Panc1 (cell line): Measurements from ENCODE around the gene ITGB2.

ENCODE experiments used
- CTCF ChIP-seq: fragments of 450-650 bp; IDR thresholded peaks from 2 replicates; pipeline ENCODE4 v1.5.1; 2017; ENCODE audit warnings: mild to moderate bottlenecking
- POLR2AphosphoS5 ChIP-seq: IDR thresholded peaks from 2 replicates; pipeline ENCODE4 v1.6.1; 2012; ENCODE audit warnings: mild to moderate bottlenecking, low read depth, low read length, moderate library complexity
- REST ChIP-seq, 2 experiments: IDR thresholded peaks; 2 replicates each; pipeline ENCODE4 v1.6.1; 2011 to 2012; ENCODE audit warnings: low read depth in 2 of 2, control low read depth in 1 of 2, low read length in 1 of 2, mild to moderate bottlenecking in 1 of 2, moderate library complexity in 1 of 2; ENCODE audit not compliant: insufficient read depth in 1 of 2

GRCh38 chr21:44846485-44847260, 74.0 kb downstream of the ITGB2 start:
- TF ChIP-seq POLR2AphosphoS5 (no peak), CTCF (no peak), REST (IDR thresholded peaks at IDR 0.05; ENCODE audit: insufficient read depth in 1 of 2, low read depth in 2 of 2, low read length in 1 of 2) (no peak)
